Putamen (tissue), 1 donor: Measurements from ENCODE around the gene GPR162.

Experiments
- DNase-seq: peaks from one replicate; pipeline ENCODE4 v3.0.0-alpha.2; 2016; ENCODE audit warnings: low spot score

The GPR162 gene

GRCh38 chr12:6788972-6789924 lies 32.4 kb upstream of the GPR162 start, which contains the start of gene CD4:
Gene CD4, plus strand, starts transcription at chr12:6789528. Its CDS starts 10,611 bp downstream, at chr12:6800139.
- DNase-seq, result no peak

- DNase-seq, result no peak
Observed at GRCh38 chr12:6790496-6791150, 31.0 kb upstream of the GPR162 start.

DNA sequence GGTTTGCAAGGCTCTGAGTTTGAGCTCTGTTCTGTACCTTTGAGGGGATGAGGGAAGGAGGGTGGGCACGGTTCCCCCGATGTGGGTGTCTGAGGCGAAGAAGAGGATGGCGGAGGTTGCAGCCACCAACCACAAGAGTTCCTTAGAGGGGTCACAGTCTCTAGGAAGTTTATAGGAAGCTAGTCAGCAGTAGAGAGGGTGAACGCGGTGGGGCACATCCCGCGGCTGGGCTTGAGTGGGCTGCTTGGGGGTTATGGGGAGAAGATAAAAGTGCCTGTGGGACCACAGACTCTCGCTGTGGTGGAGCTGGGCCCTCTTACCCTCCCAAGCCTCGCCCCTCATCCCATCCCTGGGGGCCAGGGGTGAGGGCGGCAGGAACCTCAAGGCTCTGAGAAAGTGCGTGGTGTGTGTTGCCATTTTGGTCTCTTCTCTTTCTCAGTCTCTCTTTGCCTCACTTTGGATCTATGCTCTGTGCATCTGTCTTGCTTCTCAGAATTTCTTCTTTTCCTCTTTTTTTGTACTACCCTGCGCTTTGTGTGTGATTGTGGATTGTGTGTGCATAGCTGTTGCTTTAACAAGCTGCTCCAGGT lies 29.6 kb upstream of the GPR162 start:
- DNase-seq, result no peak

DNA sequence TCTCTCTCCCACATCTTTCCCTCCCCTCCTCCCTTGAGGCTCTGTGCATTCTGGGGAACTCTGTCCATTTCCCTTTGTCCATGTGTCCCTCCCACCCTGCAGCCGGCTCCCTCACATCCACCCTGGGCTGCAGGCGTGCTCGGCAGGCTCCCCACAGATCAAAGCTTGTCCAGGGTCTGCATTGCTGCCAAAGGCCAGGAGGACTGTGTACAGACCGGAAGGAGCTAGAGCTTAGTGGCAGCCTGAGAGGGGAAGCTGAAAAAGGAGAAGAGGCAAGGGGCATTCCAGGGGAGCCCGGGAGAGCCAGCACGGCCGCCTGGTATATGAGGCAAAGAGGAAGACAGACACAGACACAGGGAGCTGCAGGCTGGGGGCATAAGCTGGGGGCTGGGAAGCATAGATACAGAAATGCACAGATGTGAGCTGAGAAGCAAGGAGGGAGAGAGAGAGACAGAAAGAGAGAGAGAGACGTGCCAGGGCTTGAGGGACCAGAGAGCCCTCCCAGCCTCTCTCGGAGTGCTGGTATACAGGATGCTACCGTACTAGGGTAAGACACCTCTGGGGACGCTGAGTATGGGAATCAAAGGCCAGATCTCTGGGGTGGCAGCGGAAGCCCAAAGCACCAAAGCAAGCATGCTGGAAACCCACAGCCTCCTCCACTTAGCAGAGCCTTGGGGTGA lies 29.0 kb upstream of the GPR162 start:
- peak; percentile 30 for DNase-seq

- no peak for DNase-seq
Observed at GRCh38 chr12:6795088-6795487, 26.5 kb upstream of the GPR162 start.

GRCh38 chr12:6796576-6796975 lies 25.0 kb upstream of the GPR162 start:
- no peak for DNase-seq

GRCh38 chr12:6799147-6799546 lies 22.5 kb upstream of the GPR162 start:
- DNase-seq, result no peak

DNA sequence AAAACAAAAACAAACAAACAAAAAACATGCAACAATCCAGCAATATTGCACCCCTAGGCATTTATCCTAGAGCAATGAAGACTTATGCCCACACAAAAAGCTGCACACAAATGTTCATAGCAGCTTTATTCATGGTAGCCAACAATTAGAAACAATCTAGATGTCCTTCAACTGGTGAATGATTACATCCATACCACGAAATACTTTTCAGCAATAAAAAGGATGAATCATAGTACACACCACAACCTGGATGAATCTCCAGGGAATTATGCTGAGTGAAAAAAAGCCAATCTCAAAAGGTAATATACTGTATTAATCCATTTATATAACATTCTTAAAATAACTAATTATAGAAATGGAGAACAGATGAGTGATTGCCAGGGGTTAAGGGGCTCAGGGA lies 14.5 kb upstream of the GPR162 start:
- DNase-seq, result no peak

GRCh38 chr12:6809056-6809455 lies 12.6 kb upstream of the GPR162 start:
- DNase-seq, result no peak

DNA sequence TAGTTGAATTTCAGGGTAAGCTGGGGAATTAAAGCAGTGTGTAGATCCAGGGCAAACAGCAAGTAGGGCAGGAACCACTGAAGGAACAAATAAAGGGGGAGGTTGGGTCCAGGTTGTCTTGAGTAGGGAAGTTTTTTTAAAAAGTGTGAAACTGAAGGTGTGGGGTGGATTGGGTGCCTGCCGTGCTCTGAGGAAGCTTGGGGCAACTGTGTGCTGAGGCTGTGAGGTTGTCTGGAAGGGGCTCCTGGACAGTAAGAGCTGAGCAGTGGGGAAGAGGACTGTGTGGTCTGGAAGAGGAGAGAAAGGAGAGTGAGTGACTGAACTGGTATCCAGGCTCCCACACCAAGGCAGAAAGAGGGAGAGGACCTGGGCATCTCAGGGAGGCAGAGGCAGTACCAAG lies 10.9 kb upstream of the GPR162 start:
- no peak for DNase-seq

- no peak for DNase-seq
Observed at GRCh38 chr12:6813363-6813762, 8.3 kb upstream of the GPR162 start.

DNA sequence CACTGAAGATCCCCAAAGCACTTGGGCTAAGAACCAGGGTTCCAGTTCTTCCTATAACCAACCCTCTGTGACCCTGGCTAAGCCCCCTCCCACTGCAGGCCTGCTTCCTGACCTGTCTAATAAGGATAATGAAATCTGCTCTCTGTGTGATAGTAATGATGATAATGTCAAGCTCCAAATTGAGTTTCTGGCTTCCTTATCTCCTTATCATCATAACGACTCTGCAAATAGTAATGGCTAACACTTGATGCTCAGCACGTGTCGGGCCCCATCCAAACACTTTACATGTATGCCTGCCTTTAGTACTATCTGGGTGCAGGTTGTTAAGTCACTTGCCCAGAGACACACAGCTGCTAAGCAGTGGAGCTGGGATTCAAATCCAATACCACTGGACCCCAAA lies 5.0 kb upstream of the GPR162 start:
- no peak for DNase-seq

DNA sequence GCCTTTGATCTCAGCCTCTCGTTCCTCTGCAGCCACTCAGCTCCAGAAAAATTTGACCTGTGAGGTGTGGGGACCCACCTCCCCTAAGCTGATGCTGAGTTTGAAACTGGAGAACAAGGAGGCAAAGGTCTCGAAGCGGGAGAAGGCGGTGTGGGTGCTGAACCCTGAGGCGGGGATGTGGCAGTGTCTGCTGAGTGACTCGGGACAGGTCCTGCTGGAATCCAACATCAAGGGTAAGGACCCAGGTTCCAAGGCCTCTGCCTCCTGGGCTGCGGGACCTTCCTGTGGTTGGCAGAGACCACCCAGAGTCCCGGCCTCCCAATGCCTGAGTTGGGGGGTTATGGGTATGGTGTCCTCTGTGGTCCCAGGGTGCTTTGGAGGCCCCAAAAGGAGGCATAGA lies 4.5 kb upstream of the GPR162 start:
- no peak for DNase-seq

DNA sequence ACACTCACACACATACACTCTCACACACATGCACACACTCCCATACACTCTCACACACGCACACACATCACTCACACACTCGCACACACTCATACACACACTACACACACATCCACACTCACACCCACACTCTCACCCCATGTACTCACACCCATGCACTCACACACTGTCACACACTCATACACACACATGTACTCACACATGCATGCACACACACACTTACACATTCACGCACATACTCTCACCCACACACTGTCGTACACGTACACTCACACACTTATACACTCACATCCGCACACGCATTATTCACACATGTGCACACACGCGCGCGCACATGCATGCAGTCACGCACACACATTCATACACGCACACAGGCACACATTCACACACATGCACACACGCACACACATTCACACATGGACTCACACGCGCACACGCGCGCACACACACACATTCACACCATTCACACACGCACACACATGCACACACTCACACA lies 3.9 kb upstream of the GPR162 start:
- no peak for DNase-seq

GRCh38 chr12:6818222-6818621 lies 3.4 kb upstream of the GPR162 start:
- DNase-seq, result no peak

DNA sequence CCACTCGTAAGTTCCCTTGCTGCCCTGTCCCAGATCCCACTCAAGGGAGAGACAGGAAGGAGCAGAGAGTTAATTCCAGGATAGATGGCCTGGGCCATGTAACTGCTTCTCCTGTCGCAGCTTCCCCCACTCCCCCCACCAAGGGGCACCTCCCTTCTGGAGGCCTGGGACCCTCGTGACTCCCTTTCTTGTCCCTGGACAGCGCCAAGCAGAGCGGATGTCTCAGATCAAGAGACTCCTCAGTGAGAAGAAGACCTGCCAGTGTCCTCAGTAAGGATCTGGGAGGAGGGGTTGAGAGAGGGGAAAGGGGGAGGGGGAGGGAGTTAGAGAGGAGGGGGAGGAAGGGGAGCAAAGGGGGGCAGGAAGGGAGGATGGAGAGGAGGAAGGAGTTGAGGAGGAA lies 3.0 kb upstream of the GPR162 start:
- no peak for DNase-seq

DNA sequence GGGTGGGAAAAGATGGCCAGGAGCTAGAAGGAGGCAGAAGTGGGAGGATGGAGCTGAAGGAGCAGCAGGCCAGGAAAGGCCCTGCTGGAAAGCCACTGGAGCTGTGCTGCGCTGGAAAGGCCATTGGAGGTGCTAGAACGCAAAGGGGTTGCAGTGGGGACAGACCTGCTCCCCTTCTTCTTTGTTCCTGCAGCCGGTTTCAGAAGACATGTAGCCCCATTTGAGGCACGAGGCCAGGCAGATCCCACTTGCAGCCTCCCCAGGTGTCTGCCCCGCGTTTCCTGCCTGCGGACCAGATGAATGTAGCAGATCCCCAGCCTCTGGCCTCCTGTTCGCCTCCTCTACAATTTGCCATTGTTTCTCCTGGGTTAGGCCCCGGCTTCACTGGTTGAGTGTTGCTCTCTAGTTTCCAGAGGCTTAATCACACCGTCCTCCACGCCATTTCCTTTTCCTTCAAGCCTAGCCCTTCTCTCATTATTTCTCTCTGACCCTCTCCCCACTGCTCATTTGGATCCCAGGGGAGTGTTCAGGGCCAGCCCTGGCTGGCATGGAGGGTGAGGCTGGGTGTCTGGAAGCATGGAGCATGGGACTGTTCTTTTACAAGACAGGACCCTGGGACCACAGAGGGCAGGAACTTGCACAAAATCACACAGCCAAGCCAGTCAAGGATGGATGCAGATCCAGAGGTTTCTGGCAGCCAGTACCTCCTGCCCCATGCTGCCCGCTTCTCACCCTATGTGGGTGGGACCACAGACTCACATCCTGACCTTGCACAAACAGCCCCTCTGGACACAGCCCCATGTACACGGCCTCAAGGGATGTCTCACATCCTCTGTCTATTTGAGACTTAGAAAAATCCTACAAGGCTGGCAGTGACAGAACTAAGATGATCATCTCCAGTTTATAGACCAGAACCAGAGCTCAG lies 2.3 kb upstream of the GPR162 start:
- no peak for DNase-seq

- no peak for DNase-seq
Observed at GRCh38 chr12:6820166-6820565, 1.5 kb upstream of the GPR162 start.

DNA sequence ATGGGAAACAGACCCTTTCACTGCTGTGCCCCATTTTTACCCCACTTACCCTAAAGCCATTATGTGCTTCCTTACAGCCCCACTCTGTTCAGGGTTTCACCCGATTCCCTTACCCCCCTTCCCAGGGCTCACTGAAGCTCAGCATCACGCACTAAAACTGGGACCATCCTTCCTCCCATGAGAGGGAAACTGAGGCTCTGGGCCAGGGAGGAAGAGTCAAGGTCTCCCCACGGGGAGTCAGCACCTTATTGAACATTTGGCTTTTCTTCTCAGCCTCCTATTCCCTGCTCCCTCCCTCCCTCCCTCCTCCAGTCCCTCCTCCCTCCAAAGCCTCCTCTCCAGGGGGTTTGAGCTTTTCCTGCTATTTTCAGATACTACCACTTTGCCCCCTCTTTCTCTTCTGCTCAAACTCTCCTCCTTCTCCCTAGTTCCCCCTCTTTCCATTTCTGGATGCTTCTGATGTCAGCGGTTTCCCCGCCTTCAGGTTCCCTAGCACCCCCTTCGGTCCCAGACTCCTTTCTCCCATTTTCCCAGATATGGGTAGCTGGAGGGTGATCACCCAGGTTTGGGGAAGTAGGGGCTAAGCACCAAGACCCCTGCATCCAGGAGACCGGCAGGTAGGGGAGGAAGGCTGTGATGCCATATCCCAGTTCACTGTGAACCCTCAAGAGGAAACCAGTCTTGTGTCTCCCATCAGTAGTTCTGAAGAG lies 960 bp downstream of the GPR162 start:
- DNase-seq, result no peak
